Measurements from ENCODE around the gene BOLA3.
"Not testable (repeated sequence)": the region's sequence is repeated elsewhere in the genome, so short reads cannot be mapped to it uniquely, and the experiment has no call there.

The BOLA3 gene

GRCh38 chr2:74101574-74102300 is 46.0 kb downstream of the BOLA3 start:
- DNase-seq: no peak

DNA sequence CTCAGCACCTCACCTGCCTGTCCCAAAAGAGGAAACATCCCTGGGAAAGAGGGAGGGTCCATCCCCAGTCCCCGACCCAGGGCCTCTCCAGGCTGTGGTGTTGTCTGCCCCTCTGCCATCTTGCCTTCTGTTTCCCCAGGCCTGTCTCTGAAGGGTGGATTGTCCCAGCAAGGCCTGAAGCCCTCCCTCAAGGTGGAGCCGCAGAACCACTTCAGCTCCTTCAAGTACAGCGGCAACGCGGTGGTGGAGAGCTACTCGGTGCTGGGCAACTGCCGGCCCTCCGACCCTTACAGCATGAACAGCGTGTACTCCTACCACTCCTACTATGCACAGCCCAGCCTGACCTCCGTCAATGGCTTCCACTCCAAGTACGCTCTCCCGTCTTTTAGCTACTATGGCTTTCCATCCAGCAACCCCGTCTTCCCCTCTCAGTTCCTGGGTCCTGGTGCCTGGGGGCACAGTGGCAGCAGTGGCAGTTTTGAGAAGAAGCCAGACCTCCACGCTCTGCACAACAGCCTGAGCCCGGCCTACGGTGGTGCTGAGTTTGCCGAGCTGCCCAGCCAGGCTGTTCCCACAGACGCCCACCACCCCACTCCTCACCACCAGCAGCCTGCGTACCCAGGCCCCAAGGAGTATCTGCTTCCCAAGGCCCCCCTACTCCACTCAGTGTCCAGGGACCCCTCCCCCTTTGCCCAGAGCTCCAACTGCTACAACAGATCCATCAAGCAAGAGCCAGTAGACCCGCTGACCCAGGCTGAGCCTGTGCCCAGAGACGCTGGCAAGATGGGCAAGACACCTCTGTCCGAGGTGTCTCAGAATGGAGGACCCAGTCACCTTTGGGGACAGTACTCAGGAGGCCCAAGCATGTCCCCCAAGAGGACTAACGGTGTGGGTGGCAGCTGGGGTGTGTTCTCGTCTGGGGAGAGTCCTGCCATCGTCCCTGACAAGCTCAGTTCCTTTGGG is 47.2 kb downstream of the BOLA3 start:
- DNase-seq: no peak

- no peak for DNase-seq
Measured at GRCh38 chr2:74099835-74100234, 47.9 kb downstream of the BOLA3 start.

DNA sequence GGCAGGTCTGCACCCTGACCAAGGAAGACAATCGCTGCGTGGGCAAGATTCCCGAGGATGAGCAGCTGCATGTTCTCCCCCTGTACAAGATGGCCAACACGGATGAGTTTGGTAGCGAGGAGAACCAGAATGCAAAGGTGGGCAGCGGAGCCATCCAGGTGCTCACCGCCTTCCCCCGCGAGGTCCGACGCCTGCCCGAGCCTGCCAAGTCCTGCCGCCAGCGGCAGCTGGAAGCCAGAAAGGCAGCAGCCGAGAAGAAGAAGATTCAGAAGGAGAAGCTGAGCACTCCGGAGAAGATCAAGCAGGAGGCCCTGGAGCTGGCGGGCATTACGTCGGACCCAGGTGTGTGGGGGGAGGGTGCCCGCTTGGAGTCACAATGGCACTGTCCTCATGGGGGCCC is 48.4 kb downstream of the BOLA3 start:
- no peak for DNase-seq

DNA sequence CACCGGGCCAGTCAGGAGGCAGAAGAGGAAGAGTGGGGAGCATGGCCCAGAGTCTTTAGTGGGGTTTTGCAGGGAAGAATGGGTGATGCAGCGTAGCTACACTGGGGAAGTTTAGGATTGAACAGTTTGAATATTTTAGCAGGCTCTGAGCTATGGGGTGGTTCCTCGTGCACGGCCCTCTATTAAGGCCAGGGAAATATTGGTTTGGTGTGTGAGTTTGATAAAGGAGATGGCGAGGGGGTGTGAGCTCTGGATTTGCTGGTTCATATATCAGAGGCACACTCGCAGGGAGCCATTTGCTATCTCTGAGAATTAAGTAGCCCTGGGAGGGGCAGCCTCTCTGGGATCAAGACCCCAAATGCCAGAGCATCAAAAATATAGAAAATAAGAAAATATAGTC is 50.1 kb downstream of the BOLA3 start:
- DNase-seq: no peak

DNA sequence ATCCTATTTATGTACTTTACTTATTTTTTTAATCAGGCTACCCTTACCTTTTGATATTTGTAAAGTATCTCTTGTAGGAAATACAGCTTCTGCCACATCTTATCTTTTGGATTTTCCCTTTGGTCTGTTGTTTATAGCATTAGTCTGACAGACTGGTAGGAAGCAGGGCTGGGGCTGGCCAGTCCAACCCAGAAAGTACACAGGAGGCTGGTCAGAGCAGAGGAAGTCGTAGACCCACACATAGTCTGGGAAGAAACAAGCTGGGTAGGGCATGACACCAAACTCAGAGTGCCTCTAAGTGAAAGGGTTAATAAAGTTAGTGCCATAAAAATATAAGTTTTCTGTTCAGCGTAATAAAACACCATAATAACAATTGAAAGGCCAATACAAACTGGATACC is 51.7 kb downstream of the BOLA3 start:
- no peak for DNase-seq

DNA sequence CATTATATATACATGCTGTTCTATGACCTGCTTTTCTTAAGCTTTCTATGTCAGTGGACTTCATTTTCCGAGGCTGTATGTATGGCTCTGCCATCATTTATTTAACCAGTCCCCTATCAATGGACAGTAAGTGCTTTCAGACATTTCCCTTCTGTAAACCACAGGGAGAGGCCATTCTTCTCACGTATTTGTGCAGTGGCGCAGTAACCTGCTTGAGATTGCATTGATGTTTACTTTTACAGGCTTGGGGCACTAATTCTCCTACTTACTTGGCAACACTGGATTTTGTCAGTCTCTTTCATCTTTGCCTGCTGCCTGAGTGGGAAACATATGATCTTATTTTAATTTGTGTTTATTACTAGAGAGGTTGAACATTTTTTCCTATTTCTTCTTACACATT is 52.1 kb downstream of the BOLA3 start:
- no peak for DNase-seq

- DNase-seq: no peak
Measured at GRCh38 chr2:74094291-74094690, 53.4 kb downstream of the BOLA3 start.

GRCh38 chr2:74093840-74094239 is 53.9 kb downstream of the BOLA3 start:
- no peak for DNase-seq

DNA sequence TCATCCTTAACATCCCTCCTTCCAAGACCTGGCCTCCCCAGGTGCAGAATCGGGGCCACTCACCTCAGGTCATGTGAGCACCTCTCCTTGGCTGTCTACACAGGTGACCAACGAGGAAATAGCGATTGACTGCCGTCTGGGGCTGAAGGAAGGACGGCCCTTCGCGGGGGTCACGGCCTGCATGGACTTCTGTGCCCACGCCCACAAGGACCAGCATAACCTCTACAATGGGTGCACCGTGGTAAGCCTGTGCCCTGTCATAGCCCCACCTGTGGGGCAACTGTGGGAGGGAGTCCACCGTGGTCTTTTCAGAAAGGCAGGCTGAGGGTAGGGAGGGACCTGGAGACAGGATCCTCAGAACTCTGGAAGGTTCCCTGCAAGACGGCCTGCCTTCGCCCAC is 54.3 kb downstream of the BOLA3 start:
- DNase-seq: no peak

GRCh38 chr2:74092275-74092674 is 55.4 kb downstream of the BOLA3 start:
- DNase-seq: no peak

GRCh38 chr2:74091391-74091790 is 56.3 kb downstream of the BOLA3 start:
- no peak for DNase-seq

DNA sequence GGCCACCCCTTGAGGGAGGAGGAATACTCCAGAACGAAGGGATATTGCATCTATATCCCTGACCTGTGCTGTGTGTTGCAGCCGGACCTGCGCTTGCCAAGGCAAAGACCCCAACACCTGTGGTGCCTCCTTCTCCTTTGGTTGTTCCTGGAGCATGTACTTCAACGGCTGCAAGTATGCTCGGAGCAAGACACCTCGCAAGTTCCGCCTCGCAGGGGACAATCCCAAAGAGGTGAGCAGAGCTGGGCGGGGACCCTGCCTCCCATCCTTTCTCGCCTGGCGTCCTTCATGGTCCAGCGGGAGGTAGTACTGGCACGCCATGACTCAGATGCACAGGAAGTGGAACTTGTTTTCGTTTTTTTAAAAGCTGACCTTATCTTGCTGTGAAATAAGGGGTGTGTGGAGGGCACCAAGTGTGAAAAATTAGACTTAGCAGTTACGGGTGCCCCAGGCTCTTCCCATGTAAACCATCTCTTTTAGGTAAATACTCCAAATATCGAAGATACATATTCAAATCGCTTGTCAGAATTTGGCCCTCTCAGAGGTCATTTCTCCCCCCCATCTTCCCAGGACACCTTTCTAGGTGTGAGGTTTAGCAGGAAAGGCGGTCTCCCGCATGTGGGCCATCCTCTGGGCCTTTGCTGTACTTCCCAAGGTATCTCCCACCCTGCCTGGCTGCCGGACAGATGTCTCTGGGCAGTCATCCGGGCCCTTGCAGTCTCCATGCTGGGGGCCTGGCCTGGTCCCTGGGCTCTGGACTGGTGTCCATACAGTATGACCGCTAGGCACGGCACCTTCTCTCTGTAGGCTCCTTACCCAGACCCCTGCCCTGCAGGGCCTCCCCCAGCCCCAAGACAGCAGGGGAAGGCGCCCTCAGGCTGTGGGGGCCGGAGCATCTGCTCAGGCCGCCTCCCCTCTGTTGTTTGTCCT is 57.6 kb downstream of the BOLA3 start:
- no peak for DNase-seq

DNA sequence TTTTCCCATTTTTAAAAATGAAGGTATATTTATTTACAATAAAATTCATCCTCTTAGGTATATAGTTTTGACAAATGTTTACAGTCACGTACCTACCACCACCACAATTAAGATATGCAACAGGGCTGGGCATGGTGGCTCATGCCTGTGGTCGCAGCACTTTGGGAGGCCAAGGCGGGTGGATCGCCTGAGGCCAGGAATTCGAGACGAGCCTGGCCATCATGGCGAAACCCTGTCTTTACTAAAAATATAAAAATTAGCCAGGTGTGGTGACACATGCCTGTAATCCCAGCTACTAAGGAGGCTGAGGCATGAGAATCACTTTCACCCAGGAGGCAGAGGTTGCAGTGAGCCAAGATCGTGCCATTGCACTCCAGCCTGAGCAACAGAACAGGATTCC is 59.0 kb downstream of the BOLA3 start:
- not testable (repeated sequence) for DNase-seq

DNA sequence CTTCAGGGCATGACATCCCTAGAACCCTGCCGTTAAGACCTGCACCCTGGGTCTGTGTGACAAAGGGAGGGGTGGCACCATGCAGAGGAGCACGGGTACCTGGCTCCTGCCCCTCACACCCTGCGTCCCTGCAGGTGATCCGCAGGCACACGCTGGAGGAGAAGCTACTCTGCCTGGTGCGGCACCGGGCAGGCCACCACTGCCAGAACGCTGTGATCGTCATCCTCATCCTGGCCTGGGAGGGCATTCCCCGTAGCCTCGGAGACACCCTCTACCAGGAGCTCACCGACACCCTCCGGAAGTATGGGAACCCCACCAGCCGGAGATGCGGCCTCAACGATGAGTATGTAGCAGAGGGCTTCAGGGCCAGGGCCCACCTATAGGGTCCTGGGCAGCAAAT is 60.0 kb downstream of the BOLA3 start:
- no peak for DNase-seq

GRCh38 chr2:74086021-74086420 is 61.7 kb downstream of the BOLA3 start:
- no peak for DNase-seq
